NCI-H510A (cell line): ENCODE data around the gene DUSP11.
"Not testable (repeated sequence)": the region's sequence is repeated elsewhere in the genome, so short reads cannot be mapped to it uniquely, and the experiment has no call there.

Experiments used
- DNase-seq: peaks from one replicate; lab custom pipeline; 2025; lab: John Stamatoyannopoulos, UW

DUSP11 gene

GRCh38 chr2:73772819-73773218 is 7.1 kb downstream of the DUSP11 start:
- no peak for DNase-seq

DNA sequence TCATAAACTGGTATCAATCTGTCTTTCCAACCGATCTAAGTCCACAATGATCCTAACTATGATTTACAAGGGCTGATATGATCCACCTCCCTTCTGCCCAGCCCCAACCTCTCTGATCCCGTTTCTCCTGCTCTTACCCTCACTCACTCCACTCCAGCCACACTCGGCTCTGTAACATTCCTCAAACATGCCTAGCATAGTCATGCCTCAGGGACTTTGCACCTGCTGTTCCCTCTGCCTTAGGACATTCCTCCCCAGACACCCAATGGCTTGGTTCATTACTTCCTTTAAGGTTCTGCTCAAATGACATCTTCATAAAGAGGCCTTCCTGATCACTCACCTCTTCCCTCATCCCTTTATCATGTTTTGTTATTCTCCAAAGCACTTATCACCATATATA is 9.2 kb downstream of the DUSP11 start:
- no peak for DNase-seq

- DNase-seq, result no peak
These were observed 12.9 kb downstream of the DUSP11 start for GRCh38 chr2:73766994-73767393.

- DNase-seq, result no peak
These were observed 13.6 kb downstream of the DUSP11 start for GRCh38 chr2:73766349-73766748.

- DNase-seq, result no peak
These were observed 15.0 kb downstream of the DUSP11 start for GRCh38 chr2:73764945-73765344.

GRCh38 chr2:73762571-73762970 is 17.3 kb downstream of the DUSP11 start:
- no peak for DNase-seq

DNA sequence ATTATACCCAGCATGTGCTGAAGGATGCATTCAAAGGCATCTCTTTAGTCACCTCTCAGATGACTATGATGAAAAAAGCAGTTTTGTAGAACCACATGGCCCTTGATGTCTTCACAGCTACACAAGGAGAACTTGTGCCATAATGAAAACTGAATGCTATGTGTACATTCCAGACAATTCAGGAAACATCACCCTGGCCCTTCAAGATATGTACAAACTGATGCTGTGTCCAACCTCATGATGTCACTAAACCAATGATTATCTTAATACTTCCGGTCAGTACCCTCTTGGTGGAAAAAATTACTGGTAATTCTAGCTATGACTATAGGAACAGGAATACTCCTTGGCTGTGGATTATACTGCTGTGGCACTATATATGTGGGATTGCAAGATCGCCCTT is 20.0 kb downstream of the DUSP11 start:
- DNase-seq, result no peak

DNA sequence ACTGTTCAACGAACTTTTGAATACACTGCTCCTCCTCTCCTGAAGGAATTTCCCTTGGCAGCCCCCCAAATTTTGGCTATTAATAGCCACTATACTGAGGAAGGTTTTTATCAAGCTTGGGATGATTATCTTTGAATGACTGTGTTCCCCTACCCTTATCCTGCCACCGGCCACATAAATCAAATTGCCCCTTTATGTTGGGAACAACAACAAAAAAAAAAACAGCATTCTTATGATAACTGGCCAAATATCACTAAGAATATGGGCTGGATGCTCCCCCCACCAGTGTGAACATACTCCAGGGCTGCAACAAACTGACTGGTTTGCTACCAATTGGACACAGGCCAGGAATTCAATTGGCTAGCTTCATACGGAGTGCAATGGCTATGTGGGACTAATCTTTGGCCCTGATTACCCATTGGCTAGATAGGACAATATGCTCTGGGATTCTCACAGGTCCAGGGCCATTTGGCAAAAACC is 20.6 kb downstream of the DUSP11 start:
- no peak for DNase-seq

DNA sequence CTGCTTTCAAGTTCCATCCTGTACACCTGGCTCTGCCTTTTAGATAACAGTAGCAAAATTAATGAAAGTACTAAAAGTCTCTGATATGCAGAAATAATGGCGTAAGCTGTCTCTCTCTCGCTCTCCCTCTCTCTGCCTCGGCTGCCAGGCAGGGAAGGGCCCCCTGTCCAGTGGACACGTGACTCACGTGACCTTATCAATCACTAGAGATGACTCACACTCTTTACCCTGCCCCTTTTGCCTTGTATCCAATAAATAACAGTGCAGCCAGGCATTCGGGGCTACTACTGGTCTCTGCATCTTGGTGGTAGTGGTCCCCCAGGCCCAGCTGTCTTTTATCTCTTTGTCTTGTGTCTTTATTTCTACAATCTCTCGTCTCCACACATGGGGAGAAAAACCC is 25.6 kb downstream of the DUSP11 start:
- DNase-seq, result not testable (repeated sequence)

GRCh38 chr2:73749314-73749713 is 30.6 kb downstream of the DUSP11 start:
- DNase-seq, result no peak

DNA sequence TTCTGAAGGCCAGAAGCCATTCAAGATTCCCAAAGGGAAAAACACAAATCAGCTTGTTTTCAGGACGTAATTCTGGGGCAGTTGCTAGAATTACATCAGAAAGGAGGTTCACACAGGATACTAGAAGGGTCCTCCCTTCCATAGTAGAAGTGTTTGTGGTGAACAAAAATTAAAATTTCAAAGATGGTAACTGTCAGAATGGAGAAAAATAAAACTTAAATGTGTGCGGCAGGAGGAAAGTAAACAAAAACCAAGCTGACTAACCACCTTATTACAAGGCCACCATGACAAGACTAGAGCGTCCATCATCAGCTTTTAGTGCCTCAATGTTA is 33.1 kb downstream of the DUSP11 start:
- DNase-seq, result no peak

DNA sequence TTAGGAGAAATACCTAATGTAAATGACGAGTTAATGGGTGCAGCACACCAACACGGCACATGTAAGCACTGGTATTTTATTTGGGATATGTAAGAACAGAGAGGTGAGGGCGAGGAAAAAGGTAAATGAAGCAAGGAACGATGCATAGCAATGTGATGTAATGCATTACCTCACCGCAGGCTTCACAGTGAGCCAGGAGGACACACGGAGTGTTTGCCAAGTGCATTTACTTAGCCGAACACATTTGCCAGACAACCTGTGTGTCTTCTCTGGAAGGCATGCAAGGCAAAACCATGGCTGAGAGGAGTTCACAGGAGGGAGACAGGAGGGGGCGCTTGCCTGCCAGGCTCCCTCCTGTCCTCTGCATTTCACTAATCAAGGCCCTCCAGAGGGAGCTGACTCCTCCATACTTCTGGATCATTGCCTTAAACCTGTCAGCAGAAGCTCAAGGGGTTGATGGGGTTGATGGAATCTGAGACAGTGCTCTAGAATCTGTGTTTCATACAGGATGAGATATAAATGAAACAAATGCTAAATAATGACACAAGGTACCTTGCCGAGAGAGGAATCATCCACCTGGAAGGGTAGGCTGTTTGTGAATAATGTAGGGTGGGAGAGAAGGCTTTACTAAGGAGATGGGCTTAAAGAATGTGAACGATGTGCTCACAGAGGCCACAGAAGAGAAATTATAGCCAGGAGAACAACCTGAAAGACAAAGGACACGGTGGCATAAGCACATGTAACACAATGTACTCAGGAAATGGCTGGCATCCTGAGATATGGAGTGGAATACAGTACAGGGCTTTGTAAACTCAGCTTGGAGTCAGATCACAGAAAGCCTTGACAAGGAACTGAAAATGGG is 33.7 kb downstream of the DUSP11 start:
- DNase-seq, result no peak

DNA sequence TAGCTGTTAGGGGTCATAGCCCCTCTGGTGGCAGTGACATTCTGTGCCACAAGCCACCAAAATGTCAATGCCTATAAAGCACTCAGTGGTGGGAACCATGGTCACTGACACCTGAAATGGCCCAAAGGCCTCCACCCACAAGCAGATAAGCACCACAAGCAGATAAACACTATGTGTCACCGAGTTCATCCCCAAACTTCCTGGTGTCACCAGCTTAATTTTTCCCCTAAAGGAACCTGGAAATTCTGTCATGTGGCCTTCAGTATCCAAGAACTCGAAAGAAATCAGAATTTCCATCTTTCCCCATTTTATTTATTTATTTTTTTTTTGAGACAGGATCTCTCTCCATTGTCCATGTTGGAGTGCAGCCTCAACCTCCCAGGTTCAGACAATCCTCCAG is 39.1 kb downstream of the DUSP11 start:
- DNase-seq, result no peak

DNA sequence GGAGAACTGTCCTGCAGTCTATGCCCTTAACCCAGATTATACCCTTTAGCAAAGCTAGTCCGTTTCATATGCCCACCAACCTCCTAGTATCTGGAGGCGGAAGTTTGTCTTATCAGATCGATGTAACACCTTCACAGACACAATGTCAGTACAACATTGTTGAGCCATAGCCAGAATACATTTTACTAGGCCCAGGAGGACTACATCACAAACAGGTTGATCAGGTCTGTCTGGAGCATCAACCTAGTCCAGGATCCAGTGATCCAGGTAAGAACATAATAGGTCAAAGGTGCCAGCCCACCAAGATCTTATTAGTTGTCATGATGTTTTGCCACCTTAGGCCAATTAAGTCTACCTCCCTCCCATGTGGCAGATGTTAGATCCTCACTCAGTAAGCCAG is 40.8 kb downstream of the DUSP11 start:
- no peak for DNase-seq

DNA sequence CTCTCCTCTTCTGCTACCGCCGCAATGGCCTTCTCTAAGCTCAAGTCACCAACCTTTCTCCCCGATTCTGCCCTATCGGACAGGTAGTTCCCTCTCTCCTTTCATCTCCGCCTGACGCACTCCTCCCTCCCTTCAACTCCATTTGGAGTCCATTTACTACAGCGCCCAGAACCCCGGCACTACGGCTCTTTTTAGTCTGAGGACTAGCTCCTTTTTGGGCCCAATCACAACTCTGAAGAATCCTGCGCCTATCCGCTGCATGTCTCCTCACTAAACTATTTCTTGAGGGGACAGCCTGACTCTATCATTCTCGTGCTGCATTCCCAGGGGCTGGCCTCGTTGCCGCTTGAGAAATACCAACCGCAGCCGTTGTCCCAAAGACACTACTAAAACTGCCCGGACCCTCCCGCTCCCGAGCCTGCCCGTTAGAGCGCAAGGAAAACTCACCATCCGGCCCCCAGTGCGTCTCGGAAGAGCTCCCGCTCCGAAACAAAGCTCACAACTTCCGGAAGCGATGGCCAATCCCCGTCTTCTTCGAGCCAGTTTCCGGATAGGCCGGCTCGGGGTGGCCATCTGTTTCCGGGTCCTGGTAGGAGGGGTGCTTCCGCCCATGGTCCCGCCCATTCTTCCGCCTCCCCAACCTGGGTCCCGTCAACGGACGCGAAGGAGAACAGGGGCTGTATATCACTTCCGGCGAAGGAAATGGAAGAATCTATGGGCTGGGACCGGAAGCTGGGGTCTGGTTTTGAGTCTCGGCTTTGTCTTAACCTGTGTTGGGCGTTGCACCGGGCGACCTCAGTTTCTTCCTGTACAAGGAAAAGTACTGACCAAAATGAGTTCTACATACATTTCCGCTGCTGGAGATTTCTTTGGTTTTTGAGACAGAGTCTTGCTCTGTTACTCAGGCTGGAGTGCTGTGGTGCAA is 42.8 kb downstream of the DUSP11 start, which contains the start of gene TPRKB:
TPRKB (minus strand) TSS at position 491 of the 925 bp plus-strand sequence. CDS start 2,776 bp downstream, outside the sequence.
- DNase-seq, result peak; percentile 95

DNA sequence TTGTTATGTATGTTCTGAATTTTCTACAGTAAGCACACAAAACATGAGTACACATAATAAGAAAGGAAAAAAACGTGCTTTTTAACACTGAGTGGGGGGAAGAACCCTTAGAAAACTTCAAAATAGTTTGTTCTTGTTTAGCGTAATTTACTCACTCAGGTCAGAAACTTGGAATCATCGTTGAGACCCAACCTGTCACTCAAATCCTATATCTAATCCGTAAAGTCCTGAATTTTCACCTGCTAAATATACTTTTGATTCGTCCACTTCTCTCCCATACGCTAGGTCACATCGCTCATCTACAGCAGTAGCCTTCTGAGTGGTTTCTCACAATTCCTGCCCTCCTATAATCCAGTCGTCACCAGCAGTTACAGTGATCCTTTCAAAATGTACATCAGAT is 43.5 kb downstream of the DUSP11 start:
- DNase-seq, result no peak

DNA sequence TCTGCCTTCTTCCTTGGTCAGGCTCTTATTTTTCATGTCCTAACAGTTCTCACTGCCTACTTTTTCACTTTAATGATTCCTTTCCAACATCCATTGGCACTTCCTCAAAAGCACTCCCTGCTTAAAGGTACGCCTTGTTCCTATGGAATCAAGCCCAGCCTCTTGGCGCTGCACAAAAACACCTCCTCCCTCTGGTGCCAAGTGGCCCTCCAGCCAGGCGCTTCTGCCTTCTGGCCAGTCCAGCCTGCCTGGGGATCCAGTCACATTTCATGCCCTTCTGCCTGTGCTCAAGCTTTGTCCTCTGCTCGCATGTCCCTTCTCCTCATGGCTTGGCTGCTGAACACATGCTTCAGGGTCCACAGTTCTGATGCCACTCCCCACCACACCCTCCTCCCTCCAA is 49.1 kb downstream of the DUSP11 start:
- no peak for DNase-seq

- no peak for DNase-seq
These were observed 51.2 kb downstream of the DUSP11 start for GRCh38 chr2:73728711-73729110.

DNA sequence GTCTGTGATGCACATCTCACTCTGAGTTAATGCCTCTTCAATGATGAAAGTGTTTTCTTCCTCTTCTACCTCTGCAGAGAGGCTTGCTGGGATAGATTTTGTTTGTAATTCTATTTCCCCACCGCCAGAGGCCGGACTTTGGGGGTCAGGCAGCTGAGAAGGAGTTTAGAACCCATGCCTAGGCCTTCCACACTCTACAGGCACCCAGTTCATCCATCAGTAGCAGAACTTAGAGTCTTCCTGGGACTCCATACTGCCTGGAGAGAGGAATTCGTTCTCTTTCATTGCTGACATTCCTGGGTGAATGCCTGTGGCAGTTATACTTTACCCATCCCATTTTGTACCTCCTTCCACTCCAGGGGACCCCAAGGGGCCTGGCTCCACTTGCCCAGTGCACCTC is 51.9 kb downstream of the DUSP11 start:
- DNase-seq, result no peak

- not testable (repeated sequence) for DNase-seq
These were observed 53.2 kb downstream of the DUSP11 start for GRCh38 chr2:73726657-73727056.

DNA sequence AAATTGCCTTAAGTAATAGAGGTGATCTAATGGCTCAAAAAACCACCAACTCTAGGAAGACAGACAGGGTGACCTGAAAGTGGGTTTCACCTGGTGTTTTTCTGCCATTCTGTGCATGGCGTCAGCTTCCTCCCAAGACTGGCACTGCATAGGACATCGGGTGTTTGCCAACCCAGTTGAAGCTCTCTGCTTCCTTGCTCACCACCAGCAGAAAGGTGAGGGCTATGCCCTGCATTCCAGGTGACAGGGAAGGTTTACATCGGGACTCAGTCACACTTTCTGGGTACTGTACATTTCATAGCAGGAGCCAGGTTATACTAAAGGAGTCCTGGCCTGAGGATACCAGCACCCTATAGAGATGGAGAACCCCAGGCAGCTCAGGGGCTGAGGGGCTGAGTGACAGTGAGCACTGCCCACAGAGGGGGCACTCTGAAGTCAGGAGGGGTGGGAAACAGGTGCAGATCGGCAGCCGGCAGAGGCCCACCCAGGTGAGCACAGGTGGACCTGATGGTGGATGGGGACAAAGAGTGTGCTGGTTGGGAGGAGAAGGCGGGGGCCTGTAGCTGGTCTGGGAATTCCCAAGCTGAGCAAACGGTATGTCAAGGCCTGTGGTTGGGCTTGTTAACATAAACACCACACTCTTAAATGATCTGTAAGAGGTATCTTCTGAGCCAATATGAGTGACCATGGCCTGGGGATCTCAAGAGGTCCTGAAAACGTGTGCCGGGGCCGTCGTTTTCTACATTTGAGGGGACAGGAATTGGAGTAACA is 60.9 kb downstream of the DUSP11 start:
- DNase-seq, result no peak

DNA sequence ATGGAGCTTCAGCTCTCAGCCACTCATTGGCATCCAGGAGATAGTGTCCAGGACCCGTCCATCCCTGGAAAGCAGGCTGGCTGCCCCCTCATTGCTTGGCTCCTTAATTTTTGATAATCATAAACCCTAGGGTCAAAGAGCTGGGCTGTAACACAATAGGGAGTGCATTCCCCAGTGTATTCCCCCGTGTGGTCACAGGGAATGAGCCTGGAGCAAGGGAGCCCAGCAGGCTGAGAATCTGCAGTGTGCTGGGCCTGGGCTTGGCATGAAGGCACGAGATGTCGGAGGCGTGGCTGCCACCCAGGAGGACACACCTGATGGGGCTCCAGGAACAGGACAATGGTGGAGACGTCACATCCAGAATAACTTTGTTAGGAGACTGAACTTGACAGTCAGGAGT is 61.5 kb downstream of the DUSP11 start:
- DNase-seq, result no peak
